HepG2 (cell line): ENCODE data around the gene WASHC2C. TPM values are rescaled to one million over a fixed set of nuclear protein-coding genes. Genes with fewer than 3 reads are reported as not detected.
"Not testable (repeated sequence)": the region's sequence is repeated elsewhere in the genome, so short reads cannot be mapped to it uniquely, and the experiment has no call there.

ENCODE experiments used
- ATAC-seq: fragments of 200-7000 bp; cut with Tn5 transposase; 3 replicates; pipeline ENCODE4 v1.9.1; 2020; ENCODE audit warnings: mild to moderate bottlenecking, moderate library complexity
- BruUV-seq: library from RNA; stranded (reverse); fragments of 400-500 nt; replicated peaks from 2 replicates; lab custom pipeline; 2021; lab: Mats Ljungman, UMichigan
- CTCF ChIA-PET: fragments of 300-600 bp; formaldehyde crosslinking; extraction: SDS; loops from one replicate; lab custom pipeline; 2021; ENCODE audit warnings: low total read pairs, inconsistent platforms, low intra/inter-chr PET ratio; lab: Yijun Ruan, JAX
- POLR2A ChIA-PET: fragments of 350-600 bp; sonication (Branson Sonifier 250); formaldehyde crosslinking; loops from one replicate; lab custom pipeline; 2020; ENCODE audit warnings: antibody characterized with exemption, inconsistent platforms; lab: Yijun Ruan, JAX
- DNase-seq: peaks from one replicate; pipeline ENCODE4 v3.0.0-alpha.2; 2015; ENCODE audit warnings: low spot score
- FAIRE-seq: peaks from 3 replicates; lab custom pipeline; 2011; peaks lifted over from hg19 to GRCh38; lab: Jason Lieb, UNC
- H2AFZ ChIP-seq: one replicate; pipeline ENCODE4 v1.6.1; 2011; ENCODE audit warnings: low read length, inconsistent platforms
- H3K27ac ChIP-seq: fragments of 300-600 bp; 3 replicates; pipeline ENCODE4 v1.8.0; 2011; ENCODE audit warnings: mixed run types, mild to moderate bottlenecking, mixed read lengths, low read length, inconsistent platforms; ENCODE audit not compliant: insufficient read depth; ENCODE audit errors: extremely low read length
- H3K27me3 ChIP-seq, 2 experiments: fragments of 200-600 bp in 1 of 2; 2 replicates in 1 of 2; 3 replicates in 1 of 2; pipeline versions ENCODE4 v1.6.0 to v1.8.0; 2011; ENCODE audit warnings: low read length in 2 of 2, mild to moderate bottlenecking in 2 of 2, moderate library complexity in 2 of 2, inconsistent platforms in 1 of 2; ENCODE audit not compliant: insufficient read depth in 2 of 2, control insufficient read depth in 1 of 2
- H3K36me3 ChIP-seq, 2 experiments: fragments of 200-600 bp in 1 of 2; replicated peaks in 1 of 2; 2 replicates in 1 of 2; 3 replicates in 1 of 2; pipeline versions ENCODE4 v1.5.1 to v1.8.0; 2011; ENCODE audit warnings: low read length in 2 of 2, inconsistent platforms in 1 of 2; ENCODE audit not compliant: insufficient read depth in 2 of 2, control insufficient read depth in 1 of 2
- H3K4me1 ChIP-seq: 2 replicates; pipeline ENCODE4 v1.5.1; 2012; ENCODE audit warnings: low read length, inconsistent platforms; ENCODE audit not compliant: insufficient read depth
- H3K4me2 ChIP-seq: 2 replicates; pipeline ENCODE4 v1.6.0; 2011; ENCODE audit warnings: low read depth, low read length, inconsistent platforms
- H3K4me3 ChIP-seq, 3 experiments: fragments of 200-600 bp in 1 of 3; sonication (generic), shearing (Covaris generic) in 1 of 3; replicated peaks in 1 of 3; 2 replicates each; pipeline ENCODE4 v1.5.1; 2011 to 2016; ENCODE audit warnings: low read length in 3 of 3, inconsistent platforms in 2 of 3, low read depth in 2 of 3, mild to moderate bottlenecking in 2 of 3, control low read depth in 1 of 3, mixed read lengths in 1 of 3; ENCODE audit not compliant: insufficient read depth in 1 of 3
- H3K79me2 ChIP-seq: one replicate; pipeline ENCODE4 v1.6.1; 2011; ENCODE audit warnings: low read length, inconsistent platforms; ENCODE audit not compliant: insufficient read depth
- H3K9ac ChIP-seq: 2 replicates; pipeline ENCODE4 v1.6.0; 2011; ENCODE audit warnings: mild to moderate bottlenecking, low read depth, low read length, inconsistent platforms; ENCODE audit not compliant: insufficient read depth
- H3K9me3 ChIP-seq: 2 replicates; pipeline ENCODE4 v1.5.1; 2012; ENCODE audit warnings: mild to moderate bottlenecking, low read length
- H4K20me1 ChIP-seq: 2 replicates; pipeline ENCODE4 v1.6.0; 2011; ENCODE audit warnings: inconsistent platforms, mild to moderate bottlenecking, low read length, moderate library complexity; ENCODE audit not compliant: insufficient read depth
- WGBS: methylation state at CpG from one replicate; pipeline ENCODE4 v1.1.6; 2017; ENCODE audit warnings: low lambda C conversion rate; 5-methylcytosine and 5-hydroxymethylcytosine counted together
- in situ Hi-C: cut with HindIII; loops from 2 replicates; pipeline ENCODE4 v1.10.0; 2017; ENCODE audit warnings: low pct_unique_long_range_greater_than_20kb; ENCODE audit not compliant: extremely low pct_ligation_motif_present
- intact Hi-C: fragments of 100-400 bp; cut with micrococcal nuclease; formaldehyde crosslinking; loops from one replicate; pipeline ENCODE4 v1.10.0; 2022; ENCODE audit not compliant: unreplicated experiment
- polyA plus RNA-seq, 8 experiments: library from polyadenylated mRNA; depleted of rRNA in 3 of 8; stranded (reverse) in 7 of 8; unstranded in 1 of 8; fragments of >200 nt; fragmentation: Illumina TruSeq in 4 of 8; extraction: Trizol in 4 of 8; gene quantifications; 2 replicates each; pipeline versions ENCODE4 v1.2.1 to v1.2.3, GENCODE V29; 2011 to 2016; ENCODE audit warnings: low read depth in 4 of 8, missing spikeins in 1 of 8, mixed read lengths in 1 of 8; ENCODE audit not compliant: insufficient read depth in 1 of 8
- small RNA-seq, 3 experiments: library from RNA; depleted of rRNA; stranded (forward); fragments of <200 nt; gene quantifications; one replicate each; pipeline ENCODE3, GENCODE V24; 2012; ENCODE audit warnings: low read depth in 2 of 3, low replicate concordance in 1 of 3; ENCODE audit not compliant: insufficient read length in 3 of 3, insufficient read depth in 2 of 3
- total RNA-seq, 5 experiments: library from RNA; depleted of rRNA; stranded (reverse); fragments of >200 nt; fragmentation: Illumina TruSeq; extraction: Trizol; gene quantifications; 2 replicates each; pipeline ENCODE4 v1.2.3, GENCODE V29; 2016; ENCODE audit warnings: low read depth in 1 of 5

The WASHC2C gene
- total and polyA plus RNA-seq, 2 of the 13 experiments (the other 11 are each of a cell fraction or from before 2014, with no cell fraction given): 17.8 to 20.8 TPM

DNA sequence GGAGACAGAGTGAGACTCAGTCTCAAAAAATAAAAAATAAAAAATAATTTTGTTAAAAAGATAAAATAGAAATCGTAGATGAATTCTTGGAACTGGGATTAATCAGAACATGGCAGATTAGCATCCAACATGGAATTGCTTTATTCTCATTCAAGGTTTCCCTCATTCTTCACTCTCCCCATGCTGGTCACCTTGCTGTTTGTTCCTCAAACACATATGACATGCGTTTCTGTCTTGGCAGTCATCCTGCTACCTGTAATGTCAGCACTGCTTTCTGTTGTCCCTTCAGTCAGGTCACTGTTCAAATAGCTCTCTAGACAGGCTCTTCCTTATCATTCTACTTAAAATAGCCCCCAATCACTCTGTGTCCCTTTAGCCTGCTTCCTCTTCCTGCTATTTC, 95.9 kb downstream of the WASHC2C start:
- H3K9me3 ChIP-seq, H3K4me3 ChIP-seq, POLR2A ChIA-PET, H3K4me1 ChIP-seq, H3K36me3 ChIP-seq, H2AFZ ChIP-seq, ATAC-seq, BruUV-seq, H3K27me3 ChIP-seq, H3K9ac ChIP-seq, FAIRE-seq, H3K4me2 ChIP-seq, CTCF ChIA-PET, H3K27ac ChIP-seq, DNase-seq, H3K79me2 ChIP-seq, in situ Hi-C loops, intact Hi-C loops, H4K20me1 ChIP-seq: not testable (repeated sequence)
- WGBS: 65% methylated on average over 2 of the region's 2 CpGs

Small RNA genes within 50 kb of the gene (small RNA-seq; reads per million reads assigned to genes)
- gene AC012044.1: 0 reads per million in 3 experiments

Other genes starting within 250 kb of the WASHC2C start
- gene ZFAND4, start 54.5 kb upstream of the WASHC2C start, total RNA-seq (2016; rRNA removed; fragmentation: Illumina TruSeq; extraction: Trizol): 9.2 and 9.7 TPM in 2 replicates
- 2.9 and 3.0 TPM in 2 replicates for gene ZFAND4, start 54.5 kb upstream of the WASHC2C start, polyA plus RNA-seq (2011; rRNA removed)
- 5.8 and 11.0 TPM in 2 replicates for gene AGAP4, start 120.2 kb downstream of the WASHC2C start, total RNA-seq (2016; rRNA removed; fragmentation: Illumina TruSeq; extraction: Trizol)
- gene AGAP4, start 120.2 kb downstream of the WASHC2C start, polyA plus RNA-seq (2011; rRNA removed): 31.9 and 38.3 TPM in 2 replicates
- 98.6 and 105 TPM in 2 replicates for gene TIMM23, start 245.2 kb downstream of the WASHC2C start, total RNA-seq (2016; rRNA removed; fragmentation: Illumina TruSeq; extraction: Trizol)
- gene TIMM23, start 245.2 kb downstream of the WASHC2C start, polyA plus RNA-seq (2011; rRNA removed): 59.1 and 80.2 TPM in 2 replicates